ENCODE data around the gene PGK1. TPM values are rescaled to one million over a fixed set of nuclear protein-coding genes. Genes with fewer than 3 reads are reported as not detected.

PGK1 gene
- total and polyA plus RNA-seq, 2 donors (not counting 1 experiment from before 2014, with no cell fraction given) = 141 to 636 TPM

DNA sequence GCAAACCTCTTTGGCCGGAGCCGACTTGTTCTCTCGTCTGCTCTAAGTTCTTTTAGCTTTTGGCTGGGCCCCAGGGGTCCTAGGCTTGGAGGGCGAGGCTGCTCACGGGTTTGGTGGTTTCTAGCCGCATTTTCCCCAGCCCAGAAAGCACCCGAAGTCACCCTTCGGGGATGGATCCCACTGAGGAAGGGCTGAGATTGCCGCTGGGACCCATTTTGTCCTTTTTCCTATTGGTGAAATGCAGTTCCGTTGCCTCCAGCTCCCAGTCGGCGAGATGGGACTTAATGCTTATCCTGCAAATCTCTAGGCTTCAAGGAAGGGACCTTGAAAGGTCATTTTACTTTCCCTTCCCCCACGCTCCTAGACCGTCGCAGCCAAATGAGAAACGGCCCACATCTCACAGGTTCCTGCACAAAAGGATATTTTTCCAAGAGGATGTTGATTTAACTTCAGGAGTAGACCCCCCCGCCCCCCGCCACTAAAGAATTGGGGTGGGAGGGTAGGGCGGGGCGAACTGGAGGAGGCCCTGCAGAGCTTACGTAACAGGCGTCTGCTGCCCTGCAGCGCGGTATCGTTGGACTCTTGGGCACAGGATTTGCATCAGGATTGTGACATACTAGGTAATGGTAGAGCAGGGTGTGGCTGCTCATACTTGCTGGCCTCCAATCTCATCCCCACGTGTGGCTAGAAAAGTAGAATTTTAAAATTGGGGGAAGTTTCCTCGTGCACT lies 564 bp downstream of the PGK1 start:
- H3K27me3 ChIP-seq (ENCODE audit: control insufficient read depth, insufficient read depth, low read length) = no peaks in the 10 kb centered on the region
- H4K20me1 ChIP-seq (ENCODE audit: control insufficient read depth, extremely low read depth, insufficient read depth, low read length) = peaks cover 3% of the 10 kb centered on the region
- H3K27ac ChIP-seq (ENCODE audit: insufficient read depth, low read length) = peak overlapping the region; percentile 95
- peak overlapping the region; percentile 80 for H3K9ac ChIP-seq (ENCODE audit: insufficient read depth, low read length)
- H3K36me3 ChIP-seq (ENCODE audit: control insufficient read depth, insufficient read depth, low read length) = no peaks in the 10 kb centered on the region
- H3K79me2 ChIP-seq (ENCODE audit: control insufficient read depth, insufficient read depth, low read length) = peaks cover 55% of the 10 kb centered on the region
- DNase-seq (ENCODE audit: low read depth in 2 of 2) = peak; percentile 43 to 58
- H3K4me2 ChIP-seq (ENCODE audit: extremely low read depth, insufficient read depth, low read length) = peak overlapping the region; percentile 75
- H2AFZ ChIP-seq (ENCODE audit: low read length) = no peak overlapping the region
- H3K9me3 ChIP-seq (ENCODE audit: control insufficient read depth, insufficient read depth, low read depth, low read length) = no peaks in the 10 kb centered on the region
- H3K4me3 ChIP-seq (replicated peaks in 1 of 4; ENCODE audit: control extremely low read depth in 1 of 4, insufficient read depth in 1 of 4, low read depth in 3 of 4, low read length in 4 of 4) = peak overlapping the region; percentile 62 to 92 (median 82)
- no peaks in the 10 kb centered on the region for H3K4me1 ChIP-seq (ENCODE audit: control insufficient read depth, extremely low read depth, insufficient read depth, low read length)
- no peak for TF ChIP-seq EZH2 (IDR thresholded peaks at IDR 0.05; ENCODE audit: low read length, missing control alignments)
- TF ChIP-seq, protein P1, sequence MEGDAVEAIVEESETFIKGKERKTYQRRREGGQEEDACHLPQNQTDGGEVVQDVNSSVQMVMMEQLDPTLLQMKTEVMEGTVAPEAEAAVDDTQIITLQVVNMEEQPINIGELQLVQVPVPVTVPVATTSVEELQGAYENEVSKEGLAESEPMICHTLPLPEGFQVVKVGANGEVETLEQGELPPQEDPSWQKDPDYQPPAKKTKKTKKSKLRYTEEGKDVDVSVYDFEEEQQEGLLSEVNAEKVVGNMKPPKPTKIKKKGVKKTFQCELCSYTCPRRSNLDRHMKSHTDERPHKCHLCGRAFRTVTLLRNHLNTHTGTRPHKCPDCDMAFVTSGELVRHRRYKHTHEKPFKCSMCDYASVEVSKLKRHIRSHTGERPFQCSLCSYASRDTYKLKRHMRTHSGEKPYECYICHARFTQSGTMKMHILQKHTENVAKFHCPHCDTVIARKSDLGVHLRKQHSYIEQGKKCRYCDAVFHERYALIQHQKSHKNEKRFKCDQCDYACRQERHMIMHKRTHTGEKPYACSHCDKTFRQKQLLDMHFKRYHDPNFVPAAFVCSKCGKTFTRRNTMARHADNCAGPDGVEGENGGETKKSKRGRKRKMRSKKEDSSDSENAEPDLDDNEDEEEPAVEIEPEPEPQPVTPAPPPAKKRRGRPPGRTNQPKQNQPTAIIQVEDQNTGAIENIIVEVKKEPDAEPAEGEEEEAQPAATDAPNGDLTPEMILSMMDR (conservative IDR thresholded peaks at IDR 0.05 in 1 of 2, IDR thresholded peaks at IDR 0.05 in 1 of 2; ENCODE audit: low read depth in 1 of 2, low read length in 2 of 2) = no peak

GRCh38 chrX:78105944-78106650 lies 2.0 kb downstream of the PGK1 start:
- Histone ChIP-seq H3K9ac (ENCODE audit: insufficient read depth, low read length) (no peak overlapping the region), H4K20me1 (ENCODE audit: control insufficient read depth, extremely low read depth, insufficient read depth, low read length) (peaks cover 3% of the 10 kb centered on the region), H3K27ac (ENCODE audit: insufficient read depth, low read length) (no peak overlapping the region)

GRCh38 chrX:78106651-78106986 lies 2.6 kb downstream of the PGK1 start:
- H2AFZ ChIP-seq (ENCODE audit: low read length) = no peak overlapping the region
- peaks cover 3% of the 10 kb centered on the region for H4K20me1 ChIP-seq (ENCODE audit: control insufficient read depth, extremely low read depth, insufficient read depth, low read length)
- H3K4me3 ChIP-seq (replicated peaks in 1 of 4; ENCODE audit: control extremely low read depth in 1 of 4, insufficient read depth in 1 of 4, low read depth in 3 of 4, low read length in 4 of 4) = peak overlapping the region in 3 of 4 experiments; percentile 62 to 92 (median 87)
- no peaks in the 10 kb centered on the region for H3K27me3 ChIP-seq (ENCODE audit: control insufficient read depth, insufficient read depth, low read length)
- H3K36me3 ChIP-seq (ENCODE audit: control insufficient read depth, insufficient read depth, low read length) = no peaks in the 10 kb centered on the region
- H3K4me2 ChIP-seq (ENCODE audit: extremely low read depth, insufficient read depth, low read length) = peak overlapping the region; percentile 75
- DNase-seq (ENCODE audit: low read depth in 2 of 2) = no peak
- no peaks in the 10 kb centered on the region for H3K4me1 ChIP-seq (ENCODE audit: control insufficient read depth, extremely low read depth, insufficient read depth, low read length)
- no peak overlapping the region for H3K27ac ChIP-seq (ENCODE audit: insufficient read depth, low read length)
- H3K9me3 ChIP-seq (ENCODE audit: control insufficient read depth, insufficient read depth, low read depth, low read length) = no peaks in the 10 kb centered on the region
- peaks cover 72% of the 10 kb centered on the region for H3K79me2 ChIP-seq (ENCODE audit: control insufficient read depth, insufficient read depth, low read length)
- no peak for TF ChIP-seq EZH2 (IDR thresholded peaks at IDR 0.05; ENCODE audit: low read length, missing control alignments)
- TF ChIP-seq, protein P1 (conservative IDR thresholded peaks at IDR 0.05 in 1 of 2, IDR thresholded peaks at IDR 0.05 in 1 of 2; ENCODE audit: low read depth in 1 of 2, low read length in 2 of 2) = no peak
- no peak overlapping the region for H3K9ac ChIP-seq (ENCODE audit: insufficient read depth, low read length)

More at GRCh38 chrX:78105944-78106650, 2.0 kb downstream of the PGK1 start:
- Histone ChIP-seq H3K79me2 (ENCODE audit: control insufficient read depth, insufficient read depth, low read length) (peaks cover 67% of the 10 kb centered on the region), H3K4me1 (ENCODE audit: control insufficient read depth, extremely low read depth, insufficient read depth, low read length) (no peaks in the 10 kb centered on the region), H3K4me3 (replicated peaks in 1 of 4; ENCODE audit: control extremely low read depth in 1 of 4, insufficient read depth in 1 of 4, low read depth in 3 of 4, low read length in 4 of 4) (peak overlapping the region; percentile 62 to 92 (median 82)), H3K36me3 (ENCODE audit: control insufficient read depth, insufficient read depth, low read length) (no peaks in the 10 kb centered on the region), H3K4me2 (ENCODE audit: extremely low read depth, insufficient read depth, low read length) (peak overlapping the region; percentile 75), H3K27me3 (ENCODE audit: control insufficient read depth, insufficient read depth, low read length) (no peaks in the 10 kb centered on the region), H3K9me3 (ENCODE audit: control insufficient read depth, insufficient read depth, low read depth, low read length) (no peaks in the 10 kb centered on the region), H2AFZ (ENCODE audit: low read length) (no peak overlapping the region)
- DNase-seq (ENCODE audit: low read depth in 2 of 2) = peak in 1 of 2 donors; percentile 5
- TF ChIP-seq, protein P1 (conservative IDR thresholded peaks at IDR 0.05 in 1 of 2, IDR thresholded peaks at IDR 0.05 in 1 of 2; ENCODE audit: low read depth in 1 of 2, low read length in 2 of 2) = no peak

Data from fibroblast of lung (primary cell).